Activated naive CD4-positive, alpha-beta T cell treated with anti-CD3 and anti-CD28 coated beads for 36 hours (primary cell): ENCODE measurements around the gene HEPACAM2. TPM values are rescaled to one million over a fixed set of nuclear protein-coding genes. Genes with fewer than 3 reads are reported as not detected.

ENCODE experiments used
- CTCF ChIA-PET: fragments of 350-600 bp; sonication (Branson Sonifier 250); formaldehyde crosslinking; loops from one replicate; lab custom pipeline; 2021; ENCODE audit warnings: antibody characterized with exemption; lab: Charles Lee
- DNase-seq: peaks from one replicate; pipeline ENCODE4 v3.0.0-alpha.2; 2020
- H3K27ac Mint-ChIP-seq: one replicate; pipeline ENCODE4 v1.8.0; 2021; ENCODE audit warnings: mild to moderate bottlenecking, mixed read lengths
- H3K27me3 Mint-ChIP-seq: one replicate; pipeline ENCODE4 v1.8.0; 2021; ENCODE audit warnings: low read depth, mixed read lengths
- H3K36me3 Mint-ChIP-seq: one replicate; pipeline ENCODE4 v1.8.0; 2021; ENCODE audit warnings: low read depth, mixed read lengths
- H3K4me1 Mint-ChIP-seq: one replicate; pipeline ENCODE4 v1.8.0; 2021; ENCODE audit warnings: low read depth, mixed read lengths
- H3K4me3 Mint-ChIP-seq: one replicate; pipeline ENCODE4 v1.8.0; 2021; ENCODE audit warnings: mild to moderate bottlenecking, moderate library complexity, mixed read lengths
- H3K9me3 Mint-ChIP-seq: one replicate; pipeline ENCODE4 v1.8.0; 2021; ENCODE audit warnings: mixed read lengths
- intact Hi-C: fragments of 100-400 bp; cut with micrococcal nuclease; formaldehyde crosslinking; loops from one replicate; pipeline ENCODE4 v1.15.1; 2023
- total RNA-seq, 2 experiments: library from RNA; stranded (reverse); gene quantifications; one replicate each; pipeline ENCODE4 v1.2.3, GENCODE V29; 2021

Gene HEPACAM2
- total RNA-seq, 2 experiments from 2014 or later: 0.20 to 0.24 TPM

- intact Hi-C loops: no loop called here
- Mint-ChIP-seq H3K36me3 (no peaks in the 10 kb centered on the region), H3K27ac (no peak overlapping the region), H3K4me3 (no peak overlapping the region), H3K27me3 (no peaks in the 10 kb centered on the region), H3K9me3 (peaks cover 25% of the 10 kb centered on the region), H3K4me1 (peaks cover 2% of the 10 kb centered on the region)
- CTCF ChIA-PET: no interaction called here
- DNase-seq: no peak
Observed at GRCh38 chr7:93164766-93165165, 61.5 kb downstream of the HEPACAM2 start.

DNA sequence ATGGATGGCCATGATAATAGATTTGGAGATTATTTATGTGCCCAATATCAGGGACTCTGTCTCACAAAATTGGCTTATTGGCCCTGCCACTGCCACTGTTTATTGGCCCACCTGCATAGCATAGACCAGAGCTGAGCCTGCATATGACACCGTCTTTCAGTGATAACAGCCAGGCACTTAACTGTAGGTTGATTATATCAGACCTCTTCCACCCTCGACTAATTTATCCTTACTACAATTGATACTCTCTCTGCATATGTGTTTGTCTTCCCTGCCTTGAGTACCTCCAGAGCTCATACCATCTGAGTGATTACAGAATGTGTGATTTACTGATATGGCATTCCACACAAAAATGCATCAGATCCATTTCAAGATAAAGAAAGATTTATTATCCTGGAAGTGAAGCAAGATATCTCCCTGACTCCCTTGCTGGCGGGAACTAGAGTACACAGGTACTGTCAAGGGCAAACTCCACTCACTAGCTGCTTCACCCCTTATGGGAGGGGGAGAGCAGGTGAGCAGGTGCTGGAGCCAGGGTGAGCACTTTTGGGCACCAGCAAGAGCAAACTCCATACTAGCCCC is 65.0 kb downstream of the HEPACAM2 start:
- CTCF ChIA-PET: no interaction called here
- H3K4me1 Mint-ChIP-seq: peaks cover 2% of the 10 kb centered on the region
- no peak for DNase-seq
- H3K27me3 Mint-ChIP-seq: no peaks in the 10 kb centered on the region
- no peaks in the 10 kb centered on the region for H3K36me3 Mint-ChIP-seq
- peaks cover 11% of the 10 kb centered on the region for H3K9me3 Mint-ChIP-seq
- intact Hi-C loops: no loop called here
- no peak overlapping the region for H3K4me3 Mint-ChIP-seq
- H3K27ac Mint-ChIP-seq: no peak overlapping the region

DNA sequence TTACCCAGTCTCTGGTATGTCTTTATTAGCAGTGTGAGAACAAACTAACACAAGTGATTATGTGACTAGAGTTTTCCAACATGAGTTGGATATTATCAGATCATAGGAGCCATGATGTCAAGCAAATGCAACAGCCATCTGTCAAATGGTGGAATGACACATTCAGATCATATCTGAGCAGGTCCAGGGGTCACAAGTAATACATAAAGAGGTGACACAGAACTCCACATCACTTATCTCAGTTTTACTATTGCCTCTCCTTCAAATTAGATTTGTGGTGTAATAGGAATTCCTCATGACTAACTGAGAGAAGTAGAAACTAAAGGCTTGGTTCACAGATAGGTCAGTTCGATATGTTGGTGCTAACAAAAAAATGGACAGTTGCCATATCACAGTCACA is 65.9 kb downstream of the HEPACAM2 start:
- CTCF ChIA-PET: no interaction called here

DNA sequence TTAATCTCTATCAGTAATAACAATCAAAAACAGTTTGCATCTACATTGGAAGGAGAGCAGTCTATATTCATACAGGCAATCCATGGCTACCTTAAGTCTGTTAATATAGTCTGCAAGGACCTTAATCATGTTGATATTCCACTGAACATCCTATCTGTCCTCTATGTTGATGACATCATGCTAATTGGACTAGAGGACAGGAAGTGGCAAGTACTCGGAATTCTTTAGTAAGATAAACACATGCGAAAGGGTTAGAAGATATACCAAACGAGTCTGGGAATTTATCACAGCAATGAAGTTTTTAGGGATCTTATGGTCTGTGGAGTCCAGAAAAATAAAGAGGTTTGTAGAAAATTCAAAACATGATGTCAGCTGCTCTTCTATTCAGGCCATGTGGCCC is 66.8 kb downstream of the HEPACAM2 start:
- Mint-ChIP-seq H3K4me1 (no peaks in the 10 kb centered on the region), H3K9me3 (peaks cover 11% of the 10 kb centered on the region), H3K4me3 (no peak overlapping the region), H3K27me3 (no peaks in the 10 kb centered on the region), H3K36me3 (no peaks in the 10 kb centered on the region), H3K27ac (no peak overlapping the region)
- intact Hi-C loops: no loop called here
- DNase-seq: no peak
- CTCF ChIA-PET: no interaction called here

More for the DNA sequence above, 65.9 kb downstream of the HEPACAM2 start:
- H3K9me3 Mint-ChIP-seq: peaks cover 11% of the 10 kb centered on the region
- no peak overlapping the region for H3K27ac Mint-ChIP-seq
- no peaks in the 10 kb centered on the region for H3K27me3 Mint-ChIP-seq
- intact Hi-C loops: no loop called here
- H3K4me1 Mint-ChIP-seq: no peaks in the 10 kb centered on the region
- H3K4me3 Mint-ChIP-seq: no peak overlapping the region
- no peaks in the 10 kb centered on the region for H3K36me3 Mint-ChIP-seq
- DNase-seq: no peak

DNA sequence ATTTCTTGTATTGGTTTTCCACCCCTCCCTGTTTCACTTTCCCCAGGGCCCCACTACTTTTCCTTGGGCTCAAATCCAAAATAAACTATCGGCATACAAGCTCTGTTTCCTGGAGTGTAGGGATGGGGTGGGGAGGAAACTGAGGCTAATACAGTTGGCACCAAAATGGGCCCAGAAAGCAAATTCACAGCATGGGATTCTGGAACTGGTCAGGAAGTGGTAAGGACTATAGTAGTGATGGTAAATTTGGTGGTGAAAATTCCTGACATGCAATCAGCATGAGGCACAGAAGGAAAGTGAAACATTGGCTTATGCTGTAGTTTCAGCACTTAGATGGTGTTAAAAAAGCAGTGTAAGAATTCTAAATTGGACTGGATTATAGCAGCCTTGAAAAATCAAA is 69.4 kb downstream of the HEPACAM2 start:
- Mint-ChIP-seq H3K9me3 (peaks cover 3% of the 10 kb centered on the region), H3K4me3 (no peak overlapping the region), H3K4me1 (no peaks in the 10 kb centered on the region), H3K27me3 (no peaks in the 10 kb centered on the region), H3K36me3 (no peaks in the 10 kb centered on the region), H3K27ac (no peak overlapping the region)
- intact Hi-C loops: no loop called here
- DNase-seq: no peak
- CTCF ChIA-PET: no interaction called here

DNA sequence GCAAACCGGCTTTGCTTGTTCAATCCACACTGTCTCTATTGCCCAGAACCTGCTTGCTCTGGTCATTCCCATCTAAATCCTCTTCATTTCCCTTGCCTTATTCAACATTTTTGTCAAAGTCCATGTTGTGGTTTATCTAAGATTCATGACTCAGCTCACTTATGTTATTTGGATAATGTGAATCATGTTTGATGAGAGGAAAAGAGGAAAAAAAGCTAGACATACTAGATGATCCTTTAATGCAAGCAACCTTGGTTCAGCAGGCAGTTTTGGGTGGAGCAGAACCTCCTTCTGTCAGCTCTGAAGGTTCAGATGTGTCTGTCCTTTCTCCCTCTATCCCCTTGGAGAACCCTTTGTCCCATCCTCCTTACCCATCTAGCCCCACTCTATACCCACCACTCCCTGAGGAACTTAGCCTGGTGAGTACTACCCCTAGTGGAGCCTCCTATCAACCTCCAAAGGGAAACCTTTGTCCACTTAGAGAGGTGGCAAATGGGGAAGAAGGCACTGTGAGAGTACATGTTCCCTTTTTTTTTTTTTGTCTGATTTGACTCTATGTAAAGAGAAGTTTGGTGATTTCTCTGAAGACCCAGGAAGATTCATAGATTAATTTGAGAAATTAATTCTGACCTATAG is 76.0 kb downstream of the HEPACAM2 start:
- H3K4me3 Mint-ChIP-seq: no peak overlapping the region
- CTCF ChIA-PET: interaction anchor here (1.3 kb wide), 1 partner anchor 78 kb away, joined by 3 read pairs; no protein-coding TSS in a partner anchor
- H3K36me3 Mint-ChIP-seq: peaks cover 3% of the 10 kb centered on the region
- peaks cover 22% of the 10 kb centered on the region for H3K4me1 Mint-ChIP-seq
- intact Hi-C loops: no loop called here
- H3K9me3 Mint-ChIP-seq: no peaks in the 10 kb centered on the region
- H3K27me3 Mint-ChIP-seq: no peaks in the 10 kb centered on the region
- DNase-seq: no peak
- no peak overlapping the region for H3K27ac Mint-ChIP-seq

- no peaks in the 10 kb centered on the region for H3K27me3 Mint-ChIP-seq
- H3K36me3 Mint-ChIP-seq: peaks cover 6% of the 10 kb centered on the region
- H3K4me3 Mint-ChIP-seq: peak overlapping the region; percentile 57
- H3K4me1 Mint-ChIP-seq: peaks cover 22% of the 10 kb centered on the region
- H3K9me3 Mint-ChIP-seq: no peaks in the 10 kb centered on the region
- CTCF ChIA-PET: no interaction called here
- DNase-seq: no peak
- peak overlapping the region; percentile 76 for H3K27ac Mint-ChIP-seq
- intact Hi-C loops: loop anchor here (1.0 kb wide), 1 partner anchor 30 kb away; no protein-coding TSS in a partner anchor
Observed at GRCh38 chr7:93148727-93149126, 77.5 kb downstream of the HEPACAM2 start.

- CTCF ChIA-PET: no interaction called here
- peak within 1 kb of the TSS; percentile 81 for H3K4me3 Mint-ChIP-seq
- no peak for DNase-seq
- H3K36me3 Mint-ChIP-seq: peaks cover 9% of the 10 kb centered on the region
- peaks cover 22% of the 10 kb centered on the region for H3K4me1 Mint-ChIP-seq
- H3K9me3 Mint-ChIP-seq: no peaks in the 10 kb centered on the region
- no peaks in the 10 kb centered on the region for H3K27me3 Mint-ChIP-seq
- intact Hi-C loops: loop anchor here (1.0 kb wide), 1 partner anchor 30 kb away; no protein-coding TSS in a partner anchor
- peak within 1 kb of the TSS; percentile 76 for H3K27ac Mint-ChIP-seq
Observed at GRCh38 chr7:93148144-93148543, 78.1 kb downstream of the HEPACAM2 start, which contains the start of gene SAMD9L. Gene SAMD9L (minus strand): TSS chr7:93148385. CDS start chr7:93135971, 12,414 bp downstream.

DNA sequence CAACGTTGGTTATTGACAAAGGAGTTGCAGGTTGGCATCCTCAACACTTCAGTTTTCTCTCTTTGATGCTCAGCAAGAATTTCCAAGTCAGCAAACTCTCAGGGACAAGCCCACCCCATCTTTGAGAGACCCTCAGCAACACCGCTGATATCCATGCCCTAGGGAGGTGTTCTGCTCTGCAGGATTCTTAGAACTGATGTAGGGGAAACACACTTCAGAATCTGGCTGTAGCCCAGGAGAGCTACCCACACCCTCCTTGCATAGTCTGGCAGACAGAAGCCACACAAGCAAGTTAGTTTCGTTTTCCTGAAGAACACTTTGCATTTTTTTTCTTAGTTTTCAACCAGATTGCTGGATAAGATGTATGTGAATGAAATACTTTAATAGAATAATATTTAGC is 78.9 kb downstream of the HEPACAM2 start:
- intact Hi-C loops: loop anchor here (1.0 to 2.0 kb wide), 4 partner anchors 37 to 313 kb away; partner anchors contain the start of gene VPS50
- Mint-ChIP-seq H3K4me3 (peak overlapping the region; percentile 81), H3K27ac (peak overlapping the region; percentile 43), H3K36me3 (peaks cover 11% of the 10 kb centered on the region), H3K9me3 (no peaks in the 10 kb centered on the region), H3K27me3 (no peaks in the 10 kb centered on the region), H3K4me1 (peaks cover 22% of the 10 kb centered on the region)
- DNase-seq: peak; percentile 54
- CTCF ChIA-PET: no interaction called here

- Mint-ChIP-seq H3K27ac (peak overlapping the region; percentile 43), H3K4me1 (peaks cover 22% of the 10 kb centered on the region), H3K9me3 (no peaks in the 10 kb centered on the region), H3K36me3 (peaks cover 13% of the 10 kb centered on the region), H3K27me3 (no peaks in the 10 kb centered on the region), H3K4me3 (peak overlapping the region; percentile 81)
- CTCF ChIA-PET: interaction anchor here (1.1 kb wide), 1 partner anchor 29 kb away, joined by 3 read pairs; the partner anchor contains the start of gene SAMD9
- peak; percentile 27 for DNase-seq
- intact Hi-C loops: loop anchor here (1.0 to 2.0 kb wide), 4 partner anchors 38 to 312 kb away; partner anchors contain the start of gene VPS50
Observed at GRCh38 chr7:93146472-93147141, 79.7 kb downstream of the HEPACAM2 start.

GRCh38 chr7:93146036-93146435 is 80.2 kb downstream of the HEPACAM2 start:
- Mint-ChIP-seq H3K4me3 (no peak overlapping the region), H3K27me3 (no peaks in the 10 kb centered on the region), H3K4me1 (peaks cover 22% of the 10 kb centered on the region), H3K9me3 (no peaks in the 10 kb centered on the region), H3K27ac (no peak overlapping the region), H3K36me3 (peaks cover 13% of the 10 kb centered on the region)
- intact Hi-C loops: loop anchor here (2.0 kb wide), 2 partner anchors 39 to 311 kb away; no protein-coding TSS in a partner anchor
- CTCF ChIA-PET: interaction anchor here (0.6 to 1.1 kb wide), 2 partner anchors 28 to 530 kb away, joined by 3 read pairs; partner anchors contain the start of gene SAMD9
- DNase-seq: no peak

- Mint-ChIP-seq H3K27me3 (no peaks in the 10 kb centered on the region), H3K4me1 (peaks cover 22% of the 10 kb centered on the region), H3K4me3 (no peak overlapping the region), H3K9me3 (no peaks in the 10 kb centered on the region), H3K27ac (no peak overlapping the region), H3K36me3 (peaks cover 13% of the 10 kb centered on the region)
- intact Hi-C loops: no loop called here
- DNase-seq: no peak
- CTCF ChIA-PET: interaction anchor here (0.6 to 1.1 kb wide), 2 partner anchors 9 to 539 kb away, joined by 3 read pairs; no protein-coding TSS in a partner anchor
Observed at GRCh38 chr7:93145354-93145753, 80.9 kb downstream of the HEPACAM2 start.
